ENCODE data around the gene SMARCC1. TPM values are rescaled to one million over a fixed set of nuclear protein-coding genes. Genes with fewer than 3 reads are reported as not detected.
"Not testable (repeated sequence)": the region's sequence is repeated elsewhere in the genome, so short reads cannot be mapped to it uniquely, and the experiment has no call there.

SMARCC1 gene
- total RNA-seq, 2 experiments from 2014 or later = 74.2 to 76.2 TPM

DNA sequence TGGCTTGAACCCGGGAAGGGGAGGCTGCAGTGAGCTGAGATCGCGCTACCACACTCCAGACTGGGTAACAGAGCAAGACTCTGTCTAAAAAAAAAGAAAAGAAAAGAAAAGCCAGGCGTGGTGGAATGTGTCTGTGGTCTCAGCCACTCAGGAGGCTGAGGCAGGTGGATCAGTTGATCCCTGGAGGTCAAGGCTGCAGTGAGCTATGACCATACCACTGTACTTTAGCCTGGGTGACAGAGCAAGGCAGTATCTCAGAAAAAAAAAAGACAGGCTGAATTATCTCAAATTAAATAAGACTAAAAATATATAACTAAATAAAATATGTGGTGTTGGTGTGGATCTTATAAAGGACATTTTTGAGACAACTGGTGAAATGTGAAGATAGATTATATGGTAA is 20.6 kb downstream of the SMARCC1 start:
- peaks cover 55% of the 10 kb centered on the region for H3K36me3 Mint-ChIP-seq (ENCODE audit: low read depth)
- H3K9me3 Mint-ChIP-seq = no peaks in the 10 kb centered on the region
- TF ChIP-seq, protein P1, sequence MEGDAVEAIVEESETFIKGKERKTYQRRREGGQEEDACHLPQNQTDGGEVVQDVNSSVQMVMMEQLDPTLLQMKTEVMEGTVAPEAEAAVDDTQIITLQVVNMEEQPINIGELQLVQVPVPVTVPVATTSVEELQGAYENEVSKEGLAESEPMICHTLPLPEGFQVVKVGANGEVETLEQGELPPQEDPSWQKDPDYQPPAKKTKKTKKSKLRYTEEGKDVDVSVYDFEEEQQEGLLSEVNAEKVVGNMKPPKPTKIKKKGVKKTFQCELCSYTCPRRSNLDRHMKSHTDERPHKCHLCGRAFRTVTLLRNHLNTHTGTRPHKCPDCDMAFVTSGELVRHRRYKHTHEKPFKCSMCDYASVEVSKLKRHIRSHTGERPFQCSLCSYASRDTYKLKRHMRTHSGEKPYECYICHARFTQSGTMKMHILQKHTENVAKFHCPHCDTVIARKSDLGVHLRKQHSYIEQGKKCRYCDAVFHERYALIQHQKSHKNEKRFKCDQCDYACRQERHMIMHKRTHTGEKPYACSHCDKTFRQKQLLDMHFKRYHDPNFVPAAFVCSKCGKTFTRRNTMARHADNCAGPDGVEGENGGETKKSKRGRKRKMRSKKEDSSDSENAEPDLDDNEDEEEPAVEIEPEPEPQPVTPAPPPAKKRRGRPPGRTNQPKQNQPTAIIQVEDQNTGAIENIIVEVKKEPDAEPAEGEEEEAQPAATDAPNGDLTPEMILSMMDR (IDR thresholded peaks at IDR 0.05) = no peak
- no peak for DNase-seq
- no peaks in the 10 kb centered on the region for H3K27me3 ChIP-seq (ENCODE audit: control insufficient read depth in 1 of 2, insufficient read depth in 2 of 2, low read length in 2 of 2)
- peaks cover 10% of the 10 kb centered on the region for H3K4me1 Mint-ChIP-seq (ENCODE audit: low read depth)
- intact Hi-C loops (cut with DNase I, micrococcal nuclease) = no loop called here
- no peak for ATAC-seq (ENCODE audit: poor library complexity)
- ChIA-PET CTCF (interaction anchor here (0.5 kb wide), 1 partner anchor 82 kb away, joined by 4 read pairs; no protein-coding TSS in a partner anchor), POLR2A (no interaction called here)
- peaks cover 31% of the 10 kb centered on the region for H3K36me3 ChIP-seq (ENCODE audit: insufficient read depth, low read length)
- H3K27ac Mint-ChIP-seq = no peak overlapping the region
- H3K4me1 ChIP-seq (ENCODE audit: insufficient read depth, low read length) = peaks cover 3% of the 10 kb centered on the region
- H3K4me3 ChIP-seq (ENCODE audit: low read length) = no peak overlapping the region
- H3K4me3 Mint-ChIP-seq = no peak overlapping the region
- H3K27ac ChIP-seq (ENCODE audit: low read depth in 1 of 2, low read length in 2 of 2) = no peak overlapping the region
- no peaks in the 10 kb centered on the region for H3K9me3 ChIP-seq (ENCODE audit: control insufficient read depth in 1 of 2, insufficient read depth in 1 of 2, low read length in 2 of 2)
- no peaks in the 10 kb centered on the region for H3K27me3 Mint-ChIP-seq

DNA sequence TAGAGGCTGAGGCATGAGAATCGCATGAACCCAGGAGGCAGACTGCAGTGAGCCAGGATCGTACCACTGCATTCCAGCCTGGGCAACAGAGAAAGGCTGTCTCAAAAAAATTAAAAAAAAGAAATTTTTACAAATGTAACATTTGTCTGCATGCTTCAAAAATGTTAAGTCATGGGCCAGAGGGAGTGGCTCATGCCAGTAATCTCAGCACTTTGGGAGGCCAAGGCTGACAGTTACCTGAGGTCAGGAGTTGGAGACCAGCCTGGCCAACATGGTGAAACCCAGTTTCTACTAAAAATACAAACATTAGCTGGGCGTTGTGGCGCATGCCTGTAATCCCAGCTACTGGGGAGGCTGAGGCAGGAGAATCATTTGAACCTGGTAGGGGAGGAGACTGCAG is 21.5 kb downstream of the SMARCC1 start:
- H3K4me3 Mint-ChIP-seq = not testable (repeated sequence)

DNA sequence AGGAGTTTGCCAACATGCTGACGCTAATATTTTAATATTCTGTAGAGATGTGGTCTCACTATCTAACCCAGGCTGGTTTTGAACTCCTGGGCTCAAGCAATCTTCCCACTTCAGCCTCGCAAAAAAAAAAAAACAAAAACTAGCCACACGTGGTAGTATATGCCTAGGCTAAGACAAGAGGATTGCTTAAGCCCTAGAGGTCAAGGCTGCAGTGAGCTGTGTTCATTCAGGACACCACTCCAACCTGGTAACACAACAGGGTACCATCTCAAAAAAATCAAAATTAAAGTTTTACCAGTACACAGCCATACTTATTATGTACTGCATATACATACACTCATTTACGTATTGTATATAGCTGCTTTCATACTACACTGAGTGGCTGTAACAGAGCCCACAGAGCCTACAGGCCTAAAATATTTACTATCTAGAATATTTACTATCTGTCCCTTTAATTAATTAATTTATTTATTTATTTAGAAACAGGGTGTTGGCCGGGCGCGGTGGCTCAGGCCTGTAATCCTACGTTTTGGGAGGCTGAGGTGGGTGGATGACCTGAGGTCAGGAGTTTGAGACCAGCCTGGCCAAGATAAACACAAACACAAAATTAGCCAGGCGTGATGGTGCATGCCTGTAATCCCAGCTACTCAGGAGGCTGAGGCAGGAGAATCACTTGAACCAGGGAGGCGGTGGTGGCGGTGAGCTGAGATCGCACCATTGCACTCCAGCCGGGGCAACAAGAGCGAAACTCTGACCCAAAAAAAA is 23.2 kb downstream of the SMARCC1 start:
- Mint-ChIP-seq H3K27me3 (no peaks in the 10 kb centered on the region), H3K4me1 (ENCODE audit: low read depth) (peaks cover 10% of the 10 kb centered on the region), H3K4me3 (no peak overlapping the region), H3K27ac (no peak overlapping the region), H3K9me3 (no peaks in the 10 kb centered on the region), H3K36me3 (ENCODE audit: low read depth) (peaks cover 38% of the 10 kb centered on the region)
- no peak overlapping the region for H3K27ac ChIP-seq (ENCODE audit: low read depth in 1 of 2, low read length in 2 of 2)
- ChIA-PET POLR2A (no interaction called here), CTCF (no interaction called here)
- intact Hi-C loops (cut with DNase I, micrococcal nuclease) = no loop called here
- H3K27me3 ChIP-seq (ENCODE audit: control insufficient read depth in 1 of 2, insufficient read depth in 2 of 2, low read length in 2 of 2) = no peaks in the 10 kb centered on the region
- peaks cover 3% of the 10 kb centered on the region for H3K4me1 ChIP-seq (ENCODE audit: insufficient read depth, low read length)
- DNase-seq = no peak
- peaks cover 24% of the 10 kb centered on the region for H3K36me3 ChIP-seq (ENCODE audit: insufficient read depth, low read length)
- no peaks in the 10 kb centered on the region for H3K9me3 ChIP-seq (ENCODE audit: control insufficient read depth in 1 of 2, insufficient read depth in 1 of 2, low read length in 2 of 2)
- no peak overlapping the region for H3K4me3 ChIP-seq (ENCODE audit: low read length)
- TF ChIP-seq, protein P1 (IDR thresholded peaks at IDR 0.05) = no peak
- no peak for ATAC-seq (ENCODE audit: poor library complexity)

More for the DNA sequence above, 21.5 kb downstream of the SMARCC1 start:
- ATAC-seq (ENCODE audit: poor library complexity); DNase-seq; H3K4me3 ChIP-seq (ENCODE audit: low read length); H3K27ac ChIP-seq (ENCODE audit: low read depth in 1 of 2, low read length in 2 of 2); POLR2A ChIA-PET; intact Hi-C loops (cut with DNase I, micrococcal nuclease); H3K27me3 ChIP-seq (ENCODE audit: control insufficient read depth in 1 of 2, insufficient read depth in 2 of 2, low read length in 2 of 2); H3K9me3 ChIP-seq (ENCODE audit: control insufficient read depth in 1 of 2, insufficient read depth in 1 of 2, low read length in 2 of 2); H3K27me3 Mint-ChIP-seq; H3K4me1 ChIP-seq (ENCODE audit: insufficient read depth, low read length); H3K9me3 Mint-ChIP-seq: not testable (repeated sequence)
- H3K36me3 Mint-ChIP-seq (ENCODE audit: low read depth) = peaks cover 51% of the 10 kb centered on the region
- peaks cover 10% of the 10 kb centered on the region for H3K4me1 Mint-ChIP-seq (ENCODE audit: low read depth)
- CTCF ChIA-PET = interaction anchor here (0.5 kb wide), 1 partner anchor 81 kb away, joined by 4 read pairs; no protein-coding TSS in a partner anchor
- peak overlapping the region; percentile 61 for H3K27ac Mint-ChIP-seq
- H3K36me3 ChIP-seq (ENCODE audit: insufficient read depth, low read length) = peaks cover 29% of the 10 kb centered on the region

DNA sequence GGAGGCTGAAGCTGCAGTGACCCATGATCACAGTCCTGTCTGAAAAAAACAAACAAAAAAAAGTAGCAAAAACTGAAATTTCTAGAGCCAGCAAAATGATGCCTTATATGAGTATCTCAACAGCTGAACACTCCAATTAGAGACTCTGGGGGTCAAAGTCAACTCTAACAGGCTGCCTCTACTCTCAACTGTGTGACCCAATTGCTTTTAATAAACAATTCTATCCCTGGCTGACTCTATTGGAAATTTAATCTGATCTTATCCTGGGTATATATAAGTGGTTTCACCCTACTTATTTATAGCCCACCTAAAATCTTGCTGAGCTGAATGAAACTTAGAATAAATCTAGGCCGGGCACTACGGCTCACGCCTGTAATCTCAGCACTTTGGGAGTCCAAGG is 29.0 kb downstream of the SMARCC1 start:
- ATAC-seq (ENCODE audit: poor library complexity) (no peak), DNase-seq (no peak)
- Mint-ChIP-seq H3K4me1 (ENCODE audit: low read depth) (peaks cover 9% of the 10 kb centered on the region), H3K27me3 (no peaks in the 10 kb centered on the region), H3K27ac (no peak overlapping the region), H3K9me3 (no peaks in the 10 kb centered on the region), H3K4me3 (no peak overlapping the region), H3K36me3 (ENCODE audit: low read depth) (peaks cover 36% of the 10 kb centered on the region)
- POLR2A ChIA-PET = no interaction called here
- H3K27ac ChIP-seq (ENCODE audit: low read depth in 1 of 2, low read length in 2 of 2) = no peak overlapping the region
- TF ChIP-seq, protein P1 (IDR thresholded peaks at IDR 0.05) = no peak
- peaks cover 3% of the 10 kb centered on the region for H3K4me1 ChIP-seq (ENCODE audit: insufficient read depth, low read length)
- no peaks in the 10 kb centered on the region for H3K9me3 ChIP-seq (ENCODE audit: control insufficient read depth in 1 of 2, insufficient read depth in 1 of 2, low read length in 2 of 2)
- CTCF ChIA-PET = no interaction called here
- intact Hi-C loops (cut with DNase I, micrococcal nuclease) = no loop called here
- H3K4me3 ChIP-seq (ENCODE audit: low read length) = no peak overlapping the region
- no peaks in the 10 kb centered on the region for H3K27me3 ChIP-seq (ENCODE audit: control insufficient read depth in 1 of 2, insufficient read depth in 2 of 2, low read length in 2 of 2)
- peaks cover 30% of the 10 kb centered on the region for H3K36me3 ChIP-seq (ENCODE audit: insufficient read depth, low read length)

DNA sequence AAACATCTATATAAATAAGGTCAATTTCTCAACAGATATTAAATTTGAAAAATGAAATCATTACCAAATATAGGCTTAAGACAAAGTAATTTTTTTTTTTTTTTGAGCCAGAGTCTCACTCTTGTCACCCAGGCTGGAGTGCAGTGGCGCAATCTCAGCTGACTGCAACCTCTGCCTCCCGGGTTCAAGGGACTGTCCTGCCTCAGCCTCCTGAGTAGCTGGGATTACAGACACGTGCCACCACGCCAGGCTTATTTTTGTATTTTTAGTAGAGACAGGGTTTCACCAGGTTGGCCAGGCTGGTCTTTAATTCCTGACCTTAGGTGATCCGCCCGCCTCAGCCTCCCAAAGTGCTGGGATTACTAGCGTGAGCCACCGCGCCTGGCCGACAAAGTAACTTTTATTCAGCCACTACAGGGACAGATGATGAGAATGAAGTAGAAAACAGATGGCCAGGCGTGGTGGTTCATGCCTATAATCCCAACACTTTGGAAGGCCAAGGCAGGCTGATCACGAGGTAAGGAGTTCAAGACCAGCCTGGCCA is 30.8 kb downstream of the SMARCC1 start:
- POLR2A ChIA-PET; H3K27ac Mint-ChIP-seq; H3K4me1 Mint-ChIP-seq (ENCODE audit: low read depth); H3K4me3 Mint-ChIP-seq; H3K9me3 ChIP-seq (ENCODE audit: control insufficient read depth in 1 of 2, insufficient read depth in 1 of 2, low read length in 2 of 2); intact Hi-C loops (cut with DNase I, micrococcal nuclease); H3K4me1 ChIP-seq (ENCODE audit: insufficient read depth, low read length); H3K27ac ChIP-seq (ENCODE audit: low read depth in 1 of 2, low read length in 2 of 2); H3K27me3 Mint-ChIP-seq; ATAC-seq (ENCODE audit: poor library complexity); H3K9me3 Mint-ChIP-seq; DNase-seq; H3K27me3 ChIP-seq (ENCODE audit: control insufficient read depth in 1 of 2, insufficient read depth in 2 of 2, low read length in 2 of 2); H3K4me3 ChIP-seq (ENCODE audit: low read length): not testable (repeated sequence)
- H3K36me3 Mint-ChIP-seq (ENCODE audit: low read depth) = peaks cover 26% of the 10 kb centered on the region
- CTCF ChIA-PET = interaction anchor here (0.6 to 0.7 kb wide), 2 partner anchors 397 to 1656 kb away, joined by 3 read pairs; no protein-coding TSS in a partner anchor
- H3K36me3 ChIP-seq (ENCODE audit: insufficient read depth, low read length) = peaks cover 27% of the 10 kb centered on the region
